ENCODE measurements around the gene THSD4.
"Not testable (repeated sequence)": the region's sequence is repeated elsewhere in the genome, so short reads cannot be mapped to it uniquely, and the experiment has no call there.

The THSD4 gene

DNA sequence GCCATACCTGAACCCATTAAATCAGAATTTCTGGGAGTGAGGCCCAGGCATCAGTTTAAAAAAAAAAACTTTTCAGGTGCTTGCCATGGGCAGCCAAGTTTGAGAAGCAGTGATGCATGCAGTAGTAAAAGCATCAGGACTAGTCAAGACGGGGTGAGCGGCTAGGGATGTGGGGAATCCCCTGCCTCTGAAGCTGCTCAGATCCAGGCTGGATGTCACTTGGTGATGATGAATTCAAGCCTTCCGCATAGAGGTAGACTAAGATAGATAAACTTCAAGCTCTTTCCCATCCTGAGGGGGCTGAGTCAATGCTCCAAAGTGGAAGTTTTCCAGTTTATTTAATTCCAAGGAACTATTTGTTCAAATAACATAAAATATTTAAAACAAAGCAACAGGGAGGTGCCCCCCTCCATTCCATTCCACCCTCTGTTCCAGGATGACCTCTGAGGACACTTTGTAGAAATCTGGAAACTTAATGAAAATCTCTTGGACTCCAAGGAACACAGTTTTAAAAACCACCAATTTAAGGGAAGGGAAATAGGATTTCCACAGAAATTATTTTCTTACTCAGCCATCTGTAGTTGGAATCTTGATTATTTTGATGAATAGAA is 594.6 kb downstream of the THSD4 start:
- DNase-seq: no peak

DNA sequence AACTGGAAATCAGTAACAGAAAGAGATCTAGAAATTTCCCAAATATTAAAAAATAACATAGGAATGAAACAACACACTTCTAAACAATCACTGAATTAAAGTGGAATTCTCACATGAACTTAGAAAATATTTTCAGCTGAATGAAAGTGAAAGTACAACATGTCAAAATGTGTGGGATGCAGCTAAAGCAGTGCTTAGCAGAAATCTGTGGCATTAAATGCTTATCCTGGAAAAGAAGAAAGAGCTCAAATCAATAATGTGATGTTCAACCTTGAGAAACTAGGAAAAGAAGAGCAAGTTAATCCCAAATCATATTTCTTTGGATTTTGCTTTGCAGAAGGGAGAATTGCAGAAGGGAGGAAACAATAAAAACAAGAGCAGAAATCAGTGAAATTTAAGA is 596.9 kb downstream of the THSD4 start:
- no peak for DNase-seq

DNA sequence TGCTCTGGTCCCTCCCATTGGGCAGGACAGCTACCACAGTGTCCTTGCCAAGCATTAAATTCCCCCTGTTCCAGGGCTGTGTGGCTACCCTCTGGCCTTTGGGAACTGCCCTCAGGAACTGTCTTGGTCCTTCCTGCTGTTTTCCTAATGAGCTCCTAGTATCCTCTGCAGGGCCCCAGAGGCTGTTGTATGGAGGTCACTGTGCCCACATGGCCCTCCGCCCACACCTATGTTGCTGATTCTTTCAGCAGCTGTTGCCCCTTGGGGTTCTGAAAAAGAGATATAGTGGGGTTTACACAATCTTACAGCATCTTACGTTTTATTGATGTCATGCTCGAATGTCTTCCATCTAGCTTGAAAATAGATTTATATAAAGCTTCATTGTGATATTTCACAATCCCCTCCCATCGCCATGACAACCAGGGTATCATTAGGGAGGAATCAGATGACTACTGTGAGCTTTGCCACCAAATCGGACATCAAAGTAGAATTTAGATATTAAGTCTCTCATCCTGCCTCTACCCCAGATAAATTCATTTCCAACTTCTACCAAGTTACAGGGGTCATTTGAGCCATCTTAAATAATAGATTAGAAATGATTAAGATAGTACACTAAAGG is 598.0 kb downstream of the THSD4 start:
- DNase-seq: no peak

DNA sequence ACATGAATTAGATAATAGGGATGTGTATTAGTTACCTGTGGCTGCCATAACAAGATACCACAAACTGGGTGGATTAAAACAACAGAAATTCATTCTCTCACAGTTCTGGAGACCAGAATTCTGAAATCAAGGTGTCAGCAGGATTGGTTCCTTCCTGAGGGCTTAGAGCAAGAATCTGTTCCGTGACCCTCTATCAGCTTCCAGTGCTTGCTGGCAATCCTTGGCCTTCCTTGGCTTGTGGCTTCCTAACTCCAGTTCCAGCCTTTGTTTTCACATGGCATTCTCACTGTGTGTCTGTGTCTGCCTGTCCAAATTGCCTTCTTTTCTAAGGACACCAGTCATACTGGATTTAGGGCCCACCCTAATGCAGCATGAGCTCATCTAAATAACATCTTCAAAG is 600.6 kb downstream of the THSD4 start:
- DNase-seq: no peak

DNA sequence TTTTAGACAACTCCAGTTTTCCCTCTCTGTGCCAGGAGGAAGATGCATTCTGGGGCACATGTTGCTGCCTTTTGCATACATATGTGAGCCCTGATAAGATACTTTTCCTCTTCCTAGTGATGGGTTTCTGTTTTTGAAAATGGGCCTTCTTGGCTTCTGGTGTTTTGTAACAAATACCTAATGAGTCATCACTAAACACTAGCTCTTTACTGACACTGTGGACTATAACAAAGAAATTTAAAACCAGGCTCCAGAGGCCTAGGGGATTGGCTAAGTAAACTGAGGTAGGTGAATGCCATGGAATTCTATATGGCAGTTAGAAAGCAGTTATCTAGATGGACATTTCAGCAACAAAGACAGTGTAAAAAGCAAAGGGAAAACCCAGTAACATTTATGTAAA is 601.7 kb downstream of the THSD4 start:
- no peak for DNase-seq

DNA sequence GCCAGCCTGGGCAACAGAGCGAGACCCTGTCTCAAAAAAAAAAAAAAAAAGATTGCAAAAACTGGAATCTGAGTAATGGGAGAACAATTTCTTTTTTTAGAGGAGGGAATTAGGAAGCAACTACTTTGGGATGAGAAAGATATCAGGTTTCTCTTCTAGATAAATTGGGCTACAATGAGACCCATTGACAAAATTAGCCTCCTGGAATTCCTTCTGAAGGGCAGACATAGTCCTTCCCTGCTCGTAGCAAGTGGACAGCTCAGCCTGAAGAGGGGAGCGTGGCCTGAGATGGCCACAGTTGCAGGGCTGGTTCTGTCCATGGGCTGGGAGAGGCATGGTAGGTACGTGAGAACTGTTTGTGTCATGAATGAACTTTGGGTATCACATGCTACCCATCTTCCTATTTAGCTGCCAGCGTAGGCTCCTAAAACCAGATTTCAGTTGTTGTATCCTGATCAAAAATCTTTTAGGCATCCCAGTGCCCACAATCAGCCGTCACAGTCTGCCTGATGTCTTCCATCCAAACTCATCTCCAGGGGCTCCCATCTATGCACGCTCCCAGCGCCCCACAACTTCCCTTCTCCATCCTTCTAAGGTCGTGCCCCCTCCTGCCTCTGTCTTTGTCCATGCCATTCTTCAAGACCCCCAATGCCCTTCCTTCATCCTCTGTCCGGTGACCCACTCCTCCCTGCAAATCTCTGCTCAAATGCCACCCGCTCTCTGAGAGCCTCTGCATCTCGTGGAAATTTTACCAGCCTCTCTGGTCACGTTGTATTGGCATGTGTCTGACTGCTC is 603.0 kb downstream of the THSD4 start:
- no peak for DNase-seq

DNA sequence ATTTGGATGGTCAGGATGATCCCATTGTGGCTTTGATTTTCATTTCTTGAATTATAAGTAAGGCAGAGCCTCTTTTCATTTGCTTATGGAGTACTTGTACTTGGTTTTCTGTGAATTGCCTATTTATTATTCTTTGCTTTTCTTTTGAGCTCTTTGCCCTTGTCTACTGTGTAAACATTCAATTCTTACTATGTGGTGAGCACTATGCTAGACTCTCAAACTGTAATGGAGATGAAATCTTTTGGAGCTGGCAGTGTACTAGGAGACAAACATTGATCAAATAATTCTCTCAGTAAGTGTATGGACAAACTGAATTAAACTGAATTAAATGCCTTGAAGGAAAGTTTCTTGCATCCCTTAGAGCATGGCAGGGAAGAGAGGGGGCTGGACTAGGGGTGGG is 608.1 kb downstream of the THSD4 start:
- DNase-seq: no peak

DNA sequence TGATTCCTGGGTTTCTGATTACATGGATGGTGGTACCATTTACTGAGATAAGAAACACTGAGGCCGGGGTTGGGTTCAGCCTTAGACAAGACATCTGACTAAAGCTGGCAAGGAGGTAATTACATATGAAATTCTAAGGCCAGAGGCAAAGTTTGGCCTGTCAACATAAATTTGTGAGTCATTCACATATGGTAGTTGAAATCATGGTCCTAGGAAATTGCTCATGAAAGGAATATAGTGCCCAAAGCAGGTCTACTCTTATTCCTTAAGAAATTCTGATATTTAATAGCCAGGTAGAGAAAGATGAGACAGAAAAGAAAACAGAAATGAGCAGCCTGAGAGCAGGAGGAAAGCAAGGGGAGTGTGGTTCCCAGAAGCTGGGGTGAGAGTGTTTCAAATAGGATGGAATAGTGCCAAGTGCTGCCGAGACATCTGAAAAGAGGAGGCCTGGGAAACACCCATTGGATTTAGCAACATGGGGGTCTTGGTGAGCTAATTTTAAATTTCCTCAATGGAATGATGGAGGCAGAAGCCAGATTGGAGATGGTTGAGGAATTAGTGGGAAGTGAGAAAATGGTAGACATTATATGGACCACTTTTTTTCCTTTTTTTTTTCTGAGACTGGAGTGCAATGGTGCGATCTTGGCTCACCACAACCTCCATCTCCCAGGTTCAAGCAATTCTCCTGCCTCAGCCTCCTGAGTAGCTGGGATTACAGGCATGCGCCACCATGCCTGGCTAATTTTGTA is 610.1 kb downstream of the THSD4 start:
- not testable (repeated sequence) for DNase-seq

DNA sequence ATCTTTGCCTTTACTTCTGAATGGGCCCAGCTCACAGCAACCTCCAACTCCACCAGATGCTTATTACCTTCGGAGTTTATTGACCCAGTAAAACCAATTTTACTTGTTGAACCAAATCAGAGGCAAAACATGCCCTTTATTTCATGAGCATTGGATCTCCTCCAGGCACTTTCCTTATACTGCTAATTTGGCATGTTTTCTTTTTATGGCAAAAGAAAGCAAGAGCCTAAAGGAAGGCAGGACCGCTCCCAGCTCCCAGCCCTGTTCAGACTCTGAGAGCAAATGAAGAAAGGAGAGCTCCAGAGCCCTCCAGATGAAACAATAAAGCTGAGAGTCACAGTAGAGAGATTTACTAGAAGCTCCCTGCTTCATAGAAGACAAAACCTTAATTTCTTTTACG is 613.6 kb downstream of the THSD4 start:
- no peak for DNase-seq

DNA sequence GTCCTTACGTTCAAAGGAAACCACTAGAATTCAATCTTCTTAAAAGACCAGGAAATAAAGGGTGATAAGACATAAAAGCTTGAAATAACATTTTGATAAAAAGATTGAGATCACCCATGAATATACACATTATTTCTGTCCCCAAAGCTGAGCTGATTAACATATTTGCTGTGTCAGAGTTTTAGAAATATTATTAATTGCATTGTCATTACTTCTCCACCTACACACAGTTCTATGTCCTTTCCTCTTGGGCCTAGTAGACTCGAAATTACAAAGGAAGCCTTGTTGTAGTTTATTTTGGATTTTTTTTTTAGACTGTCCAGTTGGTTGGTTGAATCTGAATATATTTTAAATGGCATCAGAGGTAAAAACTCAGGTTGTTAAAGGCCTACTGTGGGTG is 614.0 kb downstream of the THSD4 start:
- DNase-seq: no peak

DNA sequence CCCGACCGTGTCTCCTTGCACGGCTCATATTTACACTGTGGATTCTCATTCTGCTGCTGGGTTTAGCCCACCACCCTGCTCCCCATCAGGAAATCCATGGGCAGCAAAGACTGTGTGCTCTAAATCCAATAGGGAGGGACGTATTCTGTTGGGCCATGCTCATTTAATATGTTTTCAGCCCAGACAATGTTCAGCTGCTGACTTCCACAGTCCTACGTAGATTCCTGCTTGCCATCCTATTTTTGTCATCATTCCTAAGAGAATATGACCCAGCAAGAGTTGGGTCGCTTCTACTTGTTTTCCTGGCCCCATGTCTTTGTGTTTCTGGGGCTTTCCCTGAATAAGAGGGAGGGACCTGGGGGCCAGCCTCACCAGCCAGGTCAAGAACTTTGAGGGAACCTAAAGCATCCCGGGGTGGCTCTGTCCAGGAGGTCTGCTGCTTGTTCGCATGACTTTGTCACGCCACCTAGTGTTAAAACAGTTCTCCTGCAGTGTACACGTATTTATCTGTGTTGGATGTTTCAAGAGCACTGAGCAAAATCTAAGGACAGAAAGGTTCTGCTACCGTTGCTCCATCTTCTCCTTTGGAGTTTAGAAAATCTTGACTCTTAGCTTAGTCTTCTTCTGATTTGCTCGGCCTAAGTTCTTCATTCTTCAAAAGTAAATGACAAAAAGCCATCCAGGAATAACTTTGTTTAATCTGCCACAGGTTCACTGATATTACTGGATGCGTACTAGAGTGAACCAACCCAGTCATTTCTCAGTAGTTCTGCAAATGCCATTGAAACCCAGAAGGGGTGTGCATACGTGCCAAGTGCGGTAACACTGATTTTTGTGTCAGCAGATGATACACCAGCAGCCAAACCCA is 615.2 kb downstream of the THSD4 start:
- peak; percentile 38 for DNase-seq

DNA sequence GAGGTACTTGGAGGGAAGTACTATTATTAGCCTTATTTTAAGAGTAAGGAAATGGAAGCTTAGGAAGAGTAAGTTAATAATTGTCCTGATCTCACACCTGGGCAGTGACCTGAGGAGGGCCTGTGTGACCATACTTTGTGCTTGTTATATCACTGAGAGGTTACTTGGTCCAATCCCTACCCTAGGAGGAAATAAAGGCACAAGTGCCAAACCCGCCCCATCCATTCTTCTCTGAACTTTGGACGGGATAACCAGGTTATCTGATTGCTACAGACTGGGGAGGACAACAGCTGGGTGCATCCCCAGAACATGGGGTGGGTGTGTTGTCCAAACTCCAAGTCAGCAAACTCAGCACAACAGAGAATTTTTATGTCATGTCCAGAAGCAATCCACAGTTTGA is 617.4 kb downstream of the THSD4 start:
- no peak for DNase-seq

DNA sequence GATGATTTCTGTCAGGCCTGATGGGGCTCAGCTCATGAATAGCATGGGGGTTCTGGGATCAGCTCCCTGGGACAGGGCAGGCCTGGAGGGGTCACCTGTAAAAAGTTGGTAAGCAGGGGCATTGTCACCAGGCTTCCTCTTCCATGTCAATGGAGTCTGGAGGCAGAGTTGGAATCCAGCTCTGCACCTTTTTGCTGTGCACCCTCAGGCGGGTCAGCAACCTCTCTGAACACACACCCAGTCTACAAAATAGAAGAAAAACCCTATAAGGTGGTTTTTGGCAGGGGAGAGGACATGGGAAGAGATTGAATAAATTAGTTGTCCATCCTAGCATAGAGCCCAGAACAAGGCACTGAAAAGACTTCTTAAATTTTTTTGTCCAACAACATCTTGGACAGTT is 617.9 kb downstream of the THSD4 start:
- DNase-seq: no peak

DNA sequence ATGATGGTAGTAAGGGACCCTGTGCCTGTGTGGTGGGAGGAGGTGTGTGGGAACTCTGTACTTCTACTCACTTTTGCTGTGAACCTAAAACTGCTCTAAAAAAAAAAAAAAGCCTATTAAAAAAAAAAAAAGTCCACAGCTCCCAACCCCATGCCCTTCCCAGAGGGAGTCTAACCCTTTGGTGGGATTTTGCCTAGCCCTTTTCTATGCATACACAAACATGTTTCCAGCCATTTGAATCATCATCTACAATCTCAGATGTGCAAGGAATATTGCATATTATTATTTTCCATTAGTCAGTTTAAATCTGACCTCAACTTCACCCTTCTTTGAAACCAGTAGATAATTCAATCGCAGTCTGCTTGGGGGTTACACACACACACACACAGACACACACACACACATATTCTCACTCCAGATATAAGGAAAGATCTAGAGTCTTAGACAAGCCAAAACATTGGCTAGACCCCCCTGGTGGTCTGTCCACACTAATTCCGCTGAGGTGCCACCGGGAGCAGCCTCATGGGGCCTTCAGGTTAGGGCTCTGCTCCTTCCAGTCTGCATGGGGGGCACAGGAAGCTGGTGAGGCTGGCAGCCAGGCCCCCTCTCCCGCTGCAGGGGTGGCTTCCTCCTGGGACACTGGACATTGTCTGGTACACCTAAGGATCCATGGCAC is 619.6 kb downstream of the THSD4 start:
- DNase-seq: no peak

DNA sequence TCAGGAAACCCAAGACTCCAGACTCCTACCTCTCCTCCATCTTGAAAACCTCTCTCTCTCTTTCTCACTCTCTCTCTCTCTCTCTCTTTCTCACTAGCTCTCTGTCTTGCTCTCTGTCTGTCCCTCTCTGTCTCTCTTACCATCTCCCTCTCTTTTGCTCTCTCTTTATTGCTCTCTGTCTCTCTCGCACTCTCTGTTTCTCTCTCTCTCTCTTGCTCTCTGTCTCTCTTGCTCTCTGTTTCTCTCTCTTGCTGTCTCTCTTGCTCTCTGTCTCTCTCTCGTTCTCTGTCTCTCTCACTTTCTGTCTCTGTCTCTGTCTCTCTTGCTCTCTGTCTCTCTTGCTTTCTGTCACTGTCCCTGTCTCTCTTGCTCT is 620.1 kb downstream of the THSD4 start:
- DNase-seq: no peak

DNA sequence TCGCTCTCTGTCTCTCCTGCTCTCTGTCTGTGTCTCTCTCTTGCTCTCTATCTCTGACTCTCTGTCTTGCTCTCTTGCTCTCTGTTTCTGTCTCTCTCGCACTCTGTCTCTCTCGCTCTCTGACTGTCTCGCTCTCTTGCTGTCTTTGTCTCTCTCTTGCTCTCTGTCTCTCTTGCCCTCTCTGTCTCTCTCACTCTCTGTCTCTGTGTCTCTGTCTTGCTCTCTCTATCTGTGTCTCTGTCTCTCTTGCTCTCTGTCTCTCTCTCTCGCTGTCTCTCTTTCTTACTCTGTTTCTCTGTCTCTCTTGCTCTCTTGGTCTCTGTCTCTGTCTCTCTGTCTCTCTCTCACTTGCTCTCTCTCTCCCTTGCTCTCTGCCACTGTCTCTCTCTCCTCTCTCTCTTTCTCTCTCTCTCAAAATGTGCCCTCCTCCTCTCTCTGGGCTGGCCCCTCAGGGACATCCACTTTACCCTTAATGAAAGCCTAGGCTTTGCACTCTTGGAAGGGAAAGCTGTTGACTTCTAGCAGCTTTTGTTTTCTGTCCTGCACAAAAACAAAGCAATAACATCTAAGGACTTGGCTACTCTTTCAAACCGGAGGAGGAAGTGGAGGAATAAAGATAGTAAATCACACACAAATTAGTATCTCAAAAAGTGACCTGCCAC is 621.1 kb downstream of the THSD4 start:
- no peak for DNase-seq

DNA sequence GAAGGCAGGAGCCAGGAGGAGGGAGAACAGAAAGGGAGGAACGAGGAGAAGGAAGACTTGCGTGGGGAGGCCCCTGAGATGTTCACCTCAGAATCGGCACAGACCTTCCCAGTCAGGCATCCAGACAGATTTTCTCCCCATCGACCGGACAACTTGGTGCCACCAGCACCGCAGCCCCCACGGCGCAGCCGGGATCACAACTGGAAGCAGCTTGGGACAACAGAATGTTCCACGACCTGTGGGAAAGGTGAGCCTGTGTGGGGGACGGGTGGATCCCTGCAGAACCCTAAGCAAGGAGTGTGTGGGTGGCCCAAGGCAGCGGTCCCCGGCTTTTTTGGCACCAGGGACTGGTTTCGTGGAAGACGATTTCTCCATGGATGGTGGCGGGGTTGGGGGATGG is 622.5 kb downstream of the THSD4 start:
- no peak for DNase-seq

DNA sequence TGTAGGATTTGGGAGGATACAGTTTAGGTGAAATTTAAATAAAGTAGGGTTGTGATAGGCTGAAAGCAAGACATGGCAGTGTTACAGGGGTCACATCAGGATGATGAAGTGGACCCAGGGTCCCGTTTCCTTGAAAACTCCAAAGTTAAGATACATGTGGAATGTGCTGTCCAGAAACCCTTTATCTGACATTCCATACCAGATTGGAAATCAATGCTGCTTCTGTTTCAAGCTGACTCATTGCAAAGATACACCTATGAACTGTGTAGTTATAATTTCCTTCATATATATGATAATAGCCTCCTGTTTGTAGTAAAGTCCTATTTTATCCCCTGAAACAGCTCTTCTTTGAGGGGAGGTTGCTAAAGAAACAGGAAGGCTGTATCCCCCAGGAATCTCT is 624.1 kb downstream of the THSD4 start:
- no peak for DNase-seq

DNA sequence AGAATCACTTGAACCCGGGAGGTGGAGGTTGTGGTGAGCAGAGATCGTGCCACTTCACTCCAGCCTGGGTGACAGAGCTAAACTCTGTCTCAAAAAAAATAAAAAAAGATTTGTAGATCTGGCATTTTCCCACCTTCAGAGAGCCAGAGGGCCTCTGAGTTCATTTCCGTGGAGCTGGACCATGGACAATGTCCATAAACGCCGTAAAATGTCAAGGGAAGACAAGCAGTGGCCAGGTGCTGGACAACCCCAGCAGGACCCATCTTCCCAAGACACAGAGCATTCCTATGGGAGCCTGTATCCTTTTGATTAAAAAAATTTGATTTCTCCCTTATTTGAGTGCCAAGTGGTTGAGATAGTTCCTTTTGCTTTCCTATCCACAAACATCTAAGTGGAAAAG is 627.7 kb downstream of the THSD4 start:
- DNase-seq: no peak

DNA sequence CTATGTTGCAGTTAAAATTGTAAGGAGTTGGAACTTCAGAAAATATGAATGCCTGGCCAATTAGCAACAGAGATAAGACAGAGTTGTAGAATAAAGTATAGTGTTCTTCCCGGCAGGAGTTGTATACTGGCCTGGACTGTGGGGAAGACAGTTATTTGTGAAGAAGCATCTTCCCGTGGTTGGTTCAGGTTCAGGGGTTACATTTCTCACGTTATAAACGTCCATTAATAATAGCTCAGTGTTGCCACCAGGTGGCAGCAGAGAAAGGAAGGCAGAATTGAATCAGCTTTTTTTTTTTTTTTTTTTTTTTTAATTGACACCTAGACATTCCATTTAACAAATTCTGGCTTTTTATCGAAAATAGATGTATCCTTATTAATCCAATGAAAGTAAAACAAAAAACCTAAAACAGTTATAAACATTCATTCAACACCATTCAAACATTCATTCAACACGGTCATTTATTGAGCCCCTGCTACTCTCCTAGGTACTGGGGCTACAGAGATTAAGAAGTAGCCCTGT is 628.7 kb downstream of the THSD4 start:
- peak; percentile 57 for DNase-seq

DNA sequence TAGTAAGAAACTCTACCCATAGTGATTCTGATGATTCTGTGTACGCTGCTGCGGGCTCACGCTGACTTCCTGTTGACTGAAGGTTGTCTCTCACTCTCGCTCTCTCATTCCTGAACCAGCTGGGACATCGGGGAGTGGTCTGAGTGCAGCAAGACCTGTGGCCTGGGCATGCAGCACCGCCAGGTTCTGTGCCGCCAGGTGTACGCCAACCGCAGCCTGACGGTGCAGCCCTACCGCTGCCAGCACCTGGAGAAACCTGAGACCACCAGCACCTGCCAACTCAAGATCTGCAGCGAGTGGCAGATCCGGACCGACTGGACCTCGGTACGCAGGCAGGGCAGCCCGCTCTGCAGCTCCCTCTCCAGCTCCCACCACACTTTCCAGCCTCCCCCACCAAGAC is 631.4 kb downstream of the THSD4 start:
- DNase-seq: no peak

All from CD4-positive, alpha-beta T cell treated with Interleukin-12 subunit alpha and Interleukin-12 subunit beta, for 1 hour (primary cell).